GM18502 (cell line): ENCODE measurements around the gene CR2.
"Not testable (repeated sequence)": the region's sequence is repeated elsewhere in the genome, so short reads cannot be mapped to it uniquely, and the experiment has no call there.

ENCODE experiments used
- ATAC-seq: cut with Tn5 transposase; IDR thresholded peaks from one replicate; pipeline ENCODE4 v1.9.1; 2021; ENCODE audit warnings: mild to moderate bottlenecking; ENCODE audit not compliant: unreplicated experiment, poor library complexity

Gene CR2

GRCh38 chr1:207440626-207441025 is 13.5 kb upstream of the CR2 start:
- no peak for ATAC-seq

GRCh38 chr1:207444514-207445217 is 9.5 kb upstream of the CR2 start:
- peak; percentile 54 for ATAC-seq

GRCh38 chr1:207453710-207454045 is 450 bp upstream of the CR2 start:
- ATAC-seq = peak; percentile 25

- peak; percentile 41 for ATAC-seq
Observed at GRCh38 chr1:207455183-207455754, 1.1 kb downstream of the CR2 start.

- ATAC-seq = no peak
Observed at GRCh38 chr1:207458414-207458813, 4.3 kb downstream of the CR2 start.

GRCh38 chr1:207459008-207459407 is 4.9 kb downstream of the CR2 start:
- no peak for ATAC-seq

GRCh38 chr1:207461649-207462048 is 7.5 kb downstream of the CR2 start:
- no peak for ATAC-seq

GRCh38 chr1:207462535-207462934 is 8.4 kb downstream of the CR2 start:
- no peak for ATAC-seq

- no peak for ATAC-seq
Observed at GRCh38 chr1:207463021-207463420, 8.9 kb downstream of the CR2 start.

GRCh38 chr1:207463571-207463970 is 9.4 kb downstream of the CR2 start:
- ATAC-seq = no peak

- ATAC-seq = no peak
Observed at GRCh38 chr1:207470927-207471326, 16.8 kb downstream of the CR2 start.

- ATAC-seq = no peak
Observed at GRCh38 chr1:207474210-207474609, 20.1 kb downstream of the CR2 start.

- no peak for ATAC-seq
Observed at GRCh38 chr1:207486198-207486597, 32.1 kb downstream of the CR2 start.

- ATAC-seq = no peak
Observed at GRCh38 chr1:207487636-207488035, 33.5 kb downstream of the CR2 start.

GRCh38 chr1:207493212-207493611 is 39.1 kb downstream of the CR2 start:
- no peak for ATAC-seq

- ATAC-seq = no peak
Observed at GRCh38 chr1:207494171-207494570, 40.0 kb downstream of the CR2 start.

- ATAC-seq = not testable (repeated sequence)
Observed at GRCh38 chr1:207495281-207495680, 41.2 kb downstream of the CR2 start.

- no peak for ATAC-seq
Observed at GRCh38 chr1:207495801-207496792, 42.0 kb downstream of the CR2 start, which contains the start of gene CR1. Gene CR1 (plus strand): TSS chr1:207496157. CDS start chr1:207496268, 111 bp downstream.

GRCh38 chr1:207497941-207498340 is 43.8 kb downstream of the CR2 start:
- ATAC-seq = no peak

- no peak for ATAC-seq
Observed at GRCh38 chr1:207499573-207499972, 45.4 kb downstream of the CR2 start.

- ATAC-seq = no peak
Observed at GRCh38 chr1:207500306-207500705, 46.2 kb downstream of the CR2 start.
